ENCODE results near the gene GAPVD1.
"Not testable (repeated sequence)": the region's sequence is repeated elsewhere in the genome, so short reads cannot be mapped to it uniquely, and the experiment has no call there.

The GAPVD1 gene

GRCh38 chr9:125372441-125373226 is 111.0 kb downstream of the GAPVD1 start:
- no peak for DNase-seq (ENCODE audit: low spot score)

- DNase-seq (ENCODE audit: low spot score) = peak; percentile 84
Measured at GRCh38 chr9:125374443-125375309, 113.0 kb downstream of the GAPVD1 start.

DNA sequence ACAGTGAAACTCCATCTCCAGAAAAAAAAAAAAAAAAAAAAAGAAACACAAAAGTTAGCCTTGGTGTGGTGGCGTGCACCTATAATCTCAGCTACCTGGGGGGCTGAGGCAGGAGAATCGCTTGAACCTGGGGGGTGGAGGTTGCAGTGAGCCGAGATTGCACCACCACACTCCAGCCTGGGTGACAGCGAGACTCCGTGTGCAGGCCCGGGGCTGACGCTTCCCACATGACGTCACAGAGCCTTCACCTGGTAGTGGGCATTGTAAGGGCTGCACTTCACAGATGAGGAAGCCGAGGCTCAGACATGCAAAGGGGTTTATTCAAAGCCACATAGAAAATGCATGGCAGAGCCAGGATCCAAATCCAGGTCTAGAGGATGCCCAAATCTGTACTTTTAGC is 114.2 kb downstream of the GAPVD1 start:
- no peak for DNase-seq (ENCODE audit: low spot score)

DNA sequence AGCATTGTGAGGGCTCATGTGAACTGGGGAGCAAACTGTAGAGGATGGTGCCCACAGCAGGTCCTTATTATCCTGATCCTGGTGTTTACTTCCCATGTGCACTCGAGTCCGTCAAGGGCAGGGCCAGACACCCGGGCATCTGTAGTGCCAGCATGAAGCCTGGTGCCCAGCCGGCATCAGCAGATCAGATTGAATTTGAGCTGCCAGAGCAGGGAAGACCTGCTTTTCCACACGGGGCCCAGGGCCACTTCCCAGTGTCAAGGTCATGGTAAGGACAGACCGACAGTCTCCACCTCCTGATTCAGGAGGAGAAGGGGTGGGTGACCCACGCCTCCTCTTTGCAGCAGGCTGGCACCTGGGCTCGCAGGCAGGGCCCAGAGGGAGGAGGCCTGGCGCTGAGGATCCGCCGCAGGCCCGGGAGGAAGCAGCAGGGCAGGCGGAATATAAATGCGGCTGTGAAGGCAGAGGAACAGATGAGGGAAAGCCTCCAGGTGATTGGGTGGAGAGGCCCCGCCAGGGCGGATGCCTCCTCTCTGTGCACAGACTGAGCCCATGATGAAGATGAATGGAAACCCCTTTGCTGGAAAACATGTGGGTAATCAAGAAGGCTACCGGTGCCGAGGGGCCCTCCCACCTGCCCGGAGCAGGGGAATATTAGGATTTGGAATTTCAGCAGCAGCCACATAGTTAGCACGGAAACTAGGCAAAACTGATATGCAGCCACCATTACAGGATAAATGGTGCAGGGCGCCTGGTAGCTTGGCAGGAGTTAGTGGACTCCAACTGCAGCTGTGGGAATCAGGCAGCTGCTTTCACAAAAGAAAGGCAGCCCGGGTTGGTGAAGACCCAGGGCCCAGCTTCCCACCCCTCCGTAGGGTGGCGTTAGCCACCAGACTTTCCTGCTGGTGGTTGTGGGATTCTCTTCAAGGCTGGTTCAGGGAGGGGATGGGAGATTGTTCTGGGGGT is 114.9 kb downstream of the GAPVD1 start:
- no peak for DNase-seq (ENCODE audit: low spot score)

GRCh38 chr9:125377584-125378250 is 116.1 kb downstream of the GAPVD1 start:
- no peak for DNase-seq (ENCODE audit: low spot score)

DNA sequence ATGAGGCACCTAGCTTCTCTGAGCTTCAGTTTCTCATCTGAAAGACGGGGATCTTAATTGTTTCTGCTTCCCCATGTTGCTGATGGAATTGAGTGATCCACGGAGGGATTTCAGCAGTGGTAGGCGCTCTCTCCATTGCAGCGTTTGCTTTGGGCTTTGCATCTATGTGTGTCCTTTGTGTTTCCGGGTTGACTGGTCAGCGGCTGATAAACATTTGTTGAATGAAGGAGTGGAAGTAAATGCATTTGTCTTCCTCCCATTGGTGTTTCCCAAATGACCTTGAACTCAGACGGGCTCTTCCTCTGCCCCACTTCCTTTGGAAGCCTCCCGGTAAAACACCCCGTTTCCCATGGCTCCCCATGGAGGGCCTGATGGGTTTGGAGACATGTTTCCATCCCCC is 117.2 kb downstream of the GAPVD1 start:
- DNase-seq (ENCODE audit: low spot score) = no peak

- DNase-seq (ENCODE audit: low spot score) = no peak
Measured at GRCh38 chr9:125379208-125379607, 117.6 kb downstream of the GAPVD1 start.

DNA sequence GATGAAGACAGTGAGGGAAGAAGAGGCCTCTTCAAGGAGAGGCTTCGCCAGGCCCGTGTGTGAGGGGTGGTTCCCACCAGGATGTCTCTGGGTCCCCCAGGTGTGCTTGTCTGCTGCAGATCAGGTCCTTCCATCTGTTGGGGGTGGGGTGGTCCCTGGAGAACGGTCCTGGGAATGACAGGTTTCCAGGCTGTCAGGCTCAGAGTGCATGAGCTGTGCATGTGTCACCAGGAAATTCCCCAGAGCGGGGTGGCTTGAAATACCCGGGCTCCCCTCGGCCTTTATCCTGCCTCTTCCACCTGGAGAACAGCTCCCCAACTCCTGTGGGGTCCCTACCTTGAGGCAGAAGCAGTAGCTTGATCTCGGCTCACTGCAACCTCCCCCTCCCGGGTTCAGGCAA is 118.8 kb downstream of the GAPVD1 start:
- DNase-seq (ENCODE audit: low spot score) = no peak

- no peak for DNase-seq (ENCODE audit: low spot score)
Measured at GRCh38 chr9:125387861-125388524, 126.4 kb downstream of the GAPVD1 start.

DNA sequence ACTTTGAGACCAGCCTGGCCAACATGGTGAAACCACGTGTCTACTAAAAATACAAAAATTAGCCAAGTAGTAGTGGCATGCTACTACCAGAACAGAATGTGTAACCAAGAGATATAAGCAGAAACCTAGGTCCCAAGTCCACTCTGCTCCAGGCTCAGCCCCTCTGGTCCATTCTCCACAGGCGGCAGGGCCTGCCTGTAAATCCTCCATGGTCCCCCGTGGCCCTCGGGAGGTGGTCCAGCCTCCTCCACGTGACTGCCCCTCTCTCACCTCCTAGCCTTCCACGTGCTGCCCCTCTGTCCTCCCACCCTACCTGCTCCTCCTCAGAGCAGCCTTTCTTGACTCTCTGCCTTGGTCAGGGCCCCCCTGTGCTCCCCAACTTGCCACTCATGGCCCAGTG is 127.4 kb downstream of the GAPVD1 start:
- DNase-seq (ENCODE audit: low spot score) = no peak

DNA sequence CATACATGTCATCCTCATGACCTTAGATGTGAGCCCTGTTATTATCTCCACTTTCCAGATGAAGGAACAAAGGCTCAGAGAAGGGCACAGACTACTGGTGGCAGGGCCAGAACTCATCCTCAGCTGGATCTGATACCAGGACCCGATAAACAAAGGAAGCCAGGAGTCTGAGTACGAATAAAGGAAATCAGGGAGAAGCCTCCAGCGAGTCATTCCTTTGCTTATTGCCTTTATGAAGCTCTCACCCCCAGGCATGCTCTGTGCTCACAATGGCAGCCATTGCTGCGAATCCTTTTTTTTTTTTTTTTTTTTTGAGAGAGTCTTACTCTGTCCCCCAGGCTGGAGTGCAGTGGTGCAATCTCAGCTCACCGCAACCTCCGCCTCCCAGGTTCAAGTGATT is 130.1 kb downstream of the GAPVD1 start:
- DNase-seq (ENCODE audit: low spot score) = no peak

- no peak for DNase-seq (ENCODE audit: low spot score)
Measured at GRCh38 chr9:125393426-125393825, 131.8 kb downstream of the GAPVD1 start.

- DNase-seq (ENCODE audit: low spot score) = no peak
Measured at GRCh38 chr9:125396799-125397198, 135.2 kb downstream of the GAPVD1 start.

GRCh38 chr9:125397736-125398135 is 136.1 kb downstream of the GAPVD1 start:
- no peak for DNase-seq (ENCODE audit: low spot score)

DNA sequence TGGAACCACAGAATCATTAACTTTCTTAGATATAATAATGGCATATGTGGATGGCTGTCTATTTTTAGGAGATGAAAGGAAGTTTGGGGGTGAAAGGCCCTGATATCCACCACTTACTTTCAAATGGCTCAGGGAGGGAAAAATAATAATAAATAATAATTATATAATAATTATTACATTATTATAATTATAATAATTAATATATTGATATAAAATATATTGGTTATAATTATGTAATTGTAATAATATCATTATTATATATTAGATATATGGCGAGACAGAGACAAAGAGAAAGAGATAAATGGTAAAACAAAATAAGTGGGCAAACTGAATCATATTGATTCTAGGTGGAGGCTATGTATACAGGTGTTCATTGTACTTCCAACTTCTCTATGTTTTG is 136.6 kb downstream of the GAPVD1 start:
- DNase-seq (ENCODE audit: low spot score) = no peak

- no peak for DNase-seq (ENCODE audit: low spot score)
Measured at GRCh38 chr9:125399165-125399564, 137.5 kb downstream of the GAPVD1 start.

GRCh38 chr9:125399666-125400065 is 138.0 kb downstream of the GAPVD1 start:
- DNase-seq (ENCODE audit: low spot score) = no peak

- DNase-seq (ENCODE audit: low spot score) = not testable (repeated sequence)
Measured at GRCh38 chr9:125400232-125400631, 138.6 kb downstream of the GAPVD1 start.

DNA sequence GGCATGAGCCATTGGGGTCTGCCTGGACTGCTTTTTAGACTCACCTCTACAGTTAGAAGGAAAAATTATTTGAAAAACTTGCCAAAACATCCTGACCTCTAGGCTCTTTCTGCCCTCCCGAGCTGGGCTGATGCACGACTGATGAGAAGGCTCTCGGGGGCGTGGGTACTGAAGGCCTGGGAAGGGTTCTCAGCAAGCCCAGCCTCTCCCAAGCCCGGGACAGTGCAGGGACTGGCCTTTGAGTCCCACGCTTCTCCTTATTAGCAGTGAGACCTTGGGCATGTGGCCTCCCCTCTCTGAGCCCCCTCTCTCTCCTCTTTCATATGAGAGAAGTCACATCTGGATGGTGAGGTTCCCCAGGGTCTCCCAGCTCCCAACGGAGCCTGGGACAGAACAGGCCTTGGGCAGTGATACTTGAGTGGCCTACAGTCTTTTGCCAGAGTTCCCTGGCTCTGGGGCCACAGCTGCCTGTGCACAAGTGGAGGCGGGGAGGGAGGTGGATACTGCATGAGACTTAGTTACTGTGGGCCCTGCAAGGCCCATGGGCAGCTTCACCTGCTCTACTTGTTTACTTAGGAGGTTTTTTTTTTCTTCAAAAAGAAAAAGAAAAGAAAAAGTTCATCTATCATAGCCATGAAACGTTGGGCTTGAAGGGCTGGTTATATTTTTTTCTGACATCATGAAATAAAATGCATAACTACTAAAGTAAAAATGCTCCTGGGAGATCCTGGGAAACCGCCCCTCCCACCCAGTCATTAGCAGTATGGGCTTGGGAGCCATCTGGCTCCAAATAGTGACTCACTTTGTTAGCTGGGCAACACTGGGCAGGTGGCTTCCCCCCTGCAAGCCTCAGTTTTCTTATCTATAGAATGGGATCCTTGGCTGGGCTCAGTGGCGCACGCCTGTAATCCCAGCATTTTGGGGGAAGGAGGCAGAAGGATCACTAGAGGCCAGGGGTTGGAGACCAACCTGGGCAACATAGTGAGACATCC is 139.4 kb downstream of the GAPVD1 start:
- DNase-seq (ENCODE audit: low spot score) = no peak

- no peak for DNase-seq (ENCODE audit: low spot score)
Measured at GRCh38 chr9:125404733-125405132, 143.1 kb downstream of the GAPVD1 start.

Data from hepatic stellate cell (primary cell).